MM.1S (cell line): Measurements from ENCODE around the gene PTPRK.

Experiments
- DNase-seq: peaks from one replicate; pipeline ENCODE4 v3.0.0-alpha.2; 2015
- H2AFZ ChIP-seq: fragments of 300-600 bp; sonication (generic); 2 replicates; pipeline ENCODE4 v1.6.0; 2016; ENCODE audit warnings: antibody characterized with exemption, low read length
- H3F3A ChIP-seq: fragments of 300-600 bp; sonication (generic); 2 replicates; pipeline ENCODE4 v1.6.1; 2016; ENCODE audit warnings: mild to moderate bottlenecking, antibody characterized with exemption, low read length, moderate library complexity, mixed read lengths; ENCODE audit not compliant: insufficient read depth
- H3K27ac ChIP-seq: fragments of 300-600 bp; sonication (generic); 2 replicates; pipeline ENCODE4 v1.5.1; 2016; ENCODE audit warnings: mild to moderate bottlenecking, low read length
- H3K27me3 ChIP-seq: fragments of 300-600 bp; sonication (generic); replicated peaks from 2 replicates; pipeline ENCODE4 v1.6.0; 2016; ENCODE audit warnings: low read length; ENCODE audit not compliant: insufficient read depth
- H3K36me3 ChIP-seq: fragments of 300-600 bp; sonication (generic); replicated peaks from 2 replicates; pipeline ENCODE4 v1.6.1; 2016; ENCODE audit warnings: mild to moderate bottlenecking, low read length, mixed read lengths; ENCODE audit not compliant: insufficient read depth
- H3K4me1 ChIP-seq: fragments of 300-600 bp; sonication (generic); 2 replicates; pipeline ENCODE4 v1.6.1; 2016; ENCODE audit warnings: low read length, mixed read lengths
- H3K4me2 ChIP-seq: fragments of 300-600 bp; sonication (generic); 2 replicates; pipeline ENCODE4 v1.6.0; 2016; ENCODE audit warnings: low read depth, low read length
- H3K4me3 ChIP-seq: fragments of 300-600 bp; sonication (generic); 2 replicates; pipeline ENCODE4 v1.5.1; 2016; ENCODE audit warnings: low read length, mixed read lengths
- H3K79me2 ChIP-seq: fragments of 300-600 bp; sonication (generic); 2 replicates; pipeline ENCODE4 v1.6.1; 2016; ENCODE audit warnings: mixed run types, low read length, mixed read lengths
- H3K9ac ChIP-seq: fragments of 300-600 bp; sonication (generic); 2 replicates; pipeline ENCODE4 v1.6.1; 2016; ENCODE audit warnings: low read length, mixed read lengths
- H3K9me2 ChIP-seq: fragments of 300-600 bp; sonication (generic); replicated peaks from 2 replicates; pipeline ENCODE4 v1.6.1; 2016; ENCODE audit warnings: mild to moderate bottlenecking, low read length, mixed read lengths; ENCODE audit not compliant: insufficient read depth
- H3K9me3 ChIP-seq: fragments of 300-600 bp; sonication (generic); replicated peaks from 2 replicates; pipeline ENCODE4 v1.6.1; 2016; ENCODE audit warnings: mild to moderate bottlenecking, low read length, mixed read lengths; ENCODE audit not compliant: insufficient read depth
- H4K20me1 ChIP-seq: fragments of 300-600 bp; sonication (generic); 2 replicates; pipeline ENCODE4 v1.6.1; 2016; ENCODE audit warnings: mild to moderate bottlenecking, low read length, moderate library complexity, mixed read lengths; ENCODE audit not compliant: insufficient read depth
- CTCF ChIP-seq: fragments of 300-600 bp; sonication (generic); IDR thresholded peaks from 2 replicates; pipeline ENCODE4 v1.5.1; 2016; ENCODE audit warnings: antibody characterized with exemption, low read length, mixed read lengths
- EZH2 ChIP-seq: fragments of 300-600 bp; sonication (generic); optimal IDR thresholded peaks from 2 replicates; pipeline ENCODE3; 2017; ENCODE audit warnings: low read depth, mild to moderate bottlenecking, antibody characterized with exemption, low read length, mixed read lengths
- EZH2phosphoT487 ChIP-seq: fragments of 300-600 bp; sonication (generic); IDR thresholded peaks from 2 replicates; pipeline ENCODE4 v1.6.1; 2018; ENCODE audit warnings: antibody characterized with exemption, low read length

The PTPRK gene

GRCh38 chr6:128129679-128130078 lies 390.7 kb downstream of the PTPRK start:
- TF ChIP-seq CTCF, result no peak
- TF ChIP-seq EZH2, result no peak
- no peak for TF ChIP-seq EZH2phosphoT487

GRCh38 chr6:128127650-128128049 lies 392.7 kb downstream of the PTPRK start:
- H2AFZ ChIP-seq, result no peak overlapping the region
- no peak for TF ChIP-seq EZH2
- no peak for TF ChIP-seq CTCF
- TF ChIP-seq EZH2phosphoT487, result no peak
- H3K27me3 ChIP-seq, result no peaks in the 10 kb centered on the region
- H3K4me3 ChIP-seq, result no peak overlapping the region
- H3K9ac ChIP-seq, result no peak overlapping the region
- no peaks in the 10 kb centered on the region for H3K9me2 ChIP-seq
- no peaks in the 10 kb centered on the region for H3K79me2 ChIP-seq
- peaks cover 12% of the 10 kb centered on the region for H3K4me1 ChIP-seq
- no peaks in the 10 kb centered on the region for H4K20me1 ChIP-seq
- no peak overlapping the region for H3K4me2 ChIP-seq
- no peaks in the 10 kb centered on the region for H3K36me3 ChIP-seq
- no peak overlapping the region for H3K27ac ChIP-seq
- no peak for DNase-seq
- H3F3A ChIP-seq, result peaks cover 6% of the 10 kb centered on the region
- no peaks in the 10 kb centered on the region for H3K9me3 ChIP-seq

More at GRCh38 chr6:128129679-128130078, 390.7 kb downstream of the PTPRK start:
- Histone ChIP-seq H3K4me2 (no peak overlapping the region), H3K36me3 (no peaks in the 10 kb centered on the region), H3K4me1 (peaks cover 12% of the 10 kb centered on the region), H3K27ac (no peak overlapping the region), H3F3A (peaks cover 4% of the 10 kb centered on the region), H3K9me3 (no peaks in the 10 kb centered on the region), H3K79me2 (no peaks in the 10 kb centered on the region), H3K9me2 (no peaks in the 10 kb centered on the region), H3K4me3 (no peak overlapping the region), H3K27me3 (no peaks in the 10 kb centered on the region), H3K9ac (no peak overlapping the region), H4K20me1 (no peaks in the 10 kb centered on the region), H2AFZ (no peak overlapping the region)
- no peak for DNase-seq

GRCh38 chr6:128124713-128125112 lies 395.7 kb downstream of the PTPRK start:
- Histone ChIP-seq H3K27me3 (no peaks in the 10 kb centered on the region), H3K9me3 (no peaks in the 10 kb centered on the region), H3K27ac (peak overlapping the region; percentile 50; the same call in 1 of the 2 replicates), H3K4me2 (peak overlapping the region; percentile 32; the same call in 1 of the 2 replicates), H3K4me3 (no peak overlapping the region), H2AFZ (0 out of 2 replicates have a peak overlapping the region, but pooled peaks have one; percentile 16), H3F3A (peaks cover 8% of the 10 kb centered on the region), H3K4me1 (peaks cover 25% of the 10 kb centered on the region), H4K20me1 (no peaks in the 10 kb centered on the region), H3K36me3 (no peaks in the 10 kb centered on the region), H3K9me2 (no peaks in the 10 kb centered on the region), H3K79me2 (no peaks in the 10 kb centered on the region), H3K9ac (no peak overlapping the region)
- DNase-seq, result peak; percentile 81
- TF ChIP-seq CTCF, result no peak
- no peak for TF ChIP-seq EZH2phosphoT487
- no peak for TF ChIP-seq EZH2
